H1 (cell line): ENCODE data around the gene CD52. TPM values are rescaled to one million over a fixed set of nuclear protein-coding genes. Genes with fewer than 3 reads are reported as not detected.

Experiments used
- CTCF ChIA-PET: fragments of 300-600 bp; sonication (Branson Sonifier 250); formaldehyde crosslinking; loops from one replicate; lab custom pipeline; 2021; ENCODE audit not compliant: partially characterized antibody; lab: Charles Lee
- POLR2A ChIA-PET: fragments of 300-600 bp; sonication (Branson Sonifier 250); formaldehyde crosslinking; loops from one replicate; lab custom pipeline; 2021; ENCODE audit warnings: inconsistent platforms; ENCODE audit not compliant: partially characterized antibody; lab: Charles Lee
- DNase-seq, 2 experiments: peaks; one replicate each; pipeline versions ENCODE4 v3.0.0 to v3.0.0-alpha.2; 2010 to 2022; ENCODE audit warnings: low spot score in 2 of 2, low read depth in 1 of 2, mixed read lengths in 1 of 2
- FAIRE-seq: peaks from 2 replicates; lab custom pipeline; 2011; peaks lifted over from hg19 to GRCh38; lab: Jason Lieb, UNC
- H2AFZ ChIP-seq: 2 replicates; pipeline ENCODE4 v1.8.1; 2012; ENCODE audit warnings: low read length, inconsistent platforms
- H2AK5ac ChIP-seq: 2 replicates; pipeline ENCODE4 v1.6.1; 2013; ENCODE audit warnings: low read depth, low read length
- H2BK120ac ChIP-seq: replicated peaks from 2 replicates; pipeline ENCODE3; 2013; ENCODE audit warnings: low read depth, low read length, inconsistent platforms
- H2BK12ac ChIP-seq: 2 replicates; pipeline ENCODE4 v1.6.1; 2013; ENCODE audit warnings: low read depth, low read length
- H2BK15ac ChIP-seq: 2 replicates; pipeline ENCODE4 v1.6.1; 2013; ENCODE audit warnings: low read length
- H2BK20ac ChIP-seq: 2 replicates; pipeline ENCODE4 v1.6.1; 2013; ENCODE audit warnings: low read length
- H2BK5ac ChIP-seq: 2 replicates; pipeline ENCODE4 v1.6.1; 2013; ENCODE audit warnings: low read depth, low read length
- H3K14ac ChIP-seq: 2 replicates; pipeline ENCODE4 v1.6.1; 2013; ENCODE audit warnings: inconsistent platforms; ENCODE audit not compliant: insufficient read length
- H3K18ac ChIP-seq: 2 replicates; pipeline ENCODE4 v1.6.1; 2013; ENCODE audit warnings: low read length; ENCODE audit errors: extremely low read depth
- H3K23ac ChIP-seq: 2 replicates; pipeline ENCODE4 v1.6.1; 2013; ENCODE audit warnings: inconsistent platforms; ENCODE audit not compliant: insufficient read length
- H3K23me2 ChIP-seq: 2 replicates; pipeline ENCODE4 v1.6.1; 2013; ENCODE audit warnings: low read depth, low read length
- H3K27ac ChIP-seq: 2 replicates; pipeline ENCODE4 v1.6.1; 2011; ENCODE audit warnings: low read depth, low read length, inconsistent platforms
- H3K27me3 ChIP-seq, 4 experiments: replicated peaks in 1 of 4; 1 replicate in 1 of 4; 2 replicates in 3 of 4; pipeline versions ENCODE4 v1.6.1 to v1.8.1; 2011 to 2013; ENCODE audit warnings: low read length in 3 of 4, mild to moderate bottlenecking in 3 of 4, inconsistent platforms in 2 of 4, mixed read lengths in 2 of 4, moderate library complexity in 1 of 4; ENCODE audit not compliant: control insufficient read depth in 3 of 4, insufficient read depth in 3 of 4; ENCODE audit errors: extremely low read depth in 1 of 4
- H3K36me3 ChIP-seq, 4 experiments: 2 replicates each; pipeline versions ENCODE4 v1.6.1 to v1.8.1; 2011 to 2013; ENCODE audit warnings: mild to moderate bottlenecking in 4 of 4, low read length in 3 of 4, moderate library complexity in 2 of 4, control low read depth in 1 of 4, inconsistent platforms in 1 of 4; ENCODE audit not compliant: insufficient read depth in 4 of 4, control insufficient read depth in 2 of 4
- H3K4ac ChIP-seq: replicated peaks from 2 replicates; pipeline ENCODE3; 2013; ENCODE audit warnings: low read length, low read depth, mixed read lengths, inconsistent platforms; ENCODE audit not compliant: insufficient read length
- H3K4me1 ChIP-seq, 4 experiments: replicated peaks in 1 of 4; 1 replicate in 1 of 4; 2 replicates in 3 of 4; pipeline versions ENCODE4 v1.6.1 to v1.8.1; 2011 to 2013; ENCODE audit warnings: low read length in 3 of 4, inconsistent platforms in 2 of 4, mixed read lengths in 1 of 4; ENCODE audit not compliant: insufficient read depth in 4 of 4, control insufficient read depth in 3 of 4
- H3K4me2 ChIP-seq, 2 experiments: 2 replicates each; pipeline versions ENCODE4 v1.6.1 to v1.8.1; 2011 to 2013; ENCODE audit warnings: low read depth in 2 of 2, low read length in 2 of 2, control low read depth in 1 of 2, inconsistent platforms in 1 of 2, mild to moderate bottlenecking in 1 of 2; ENCODE audit not compliant: insufficient read depth in 1 of 2
- H3K4me3 ChIP-seq, 4 experiments: fragments of 200-600, 300-600 bp in 1 of 4; sonication (generic), shearing (Covaris generic), sonication (Bioruptor Twin) in 1 of 4; 2 replicates each; pipeline versions ENCODE4 v1.5.1 to v1.8.1; 2011 to 2016; ENCODE audit warnings: low read length in 4 of 4, low read depth in 3 of 4, control low read depth in 2 of 4, inconsistent platforms in 2 of 4, mild to moderate bottlenecking in 2 of 4, mixed read lengths in 1 of 4, moderate library complexity in 1 of 4; ENCODE audit not compliant: insufficient read depth in 2 of 4; ENCODE audit errors: extremely low read depth in 1 of 4
- H3K56ac ChIP-seq: replicated peaks from 2 replicates; pipeline ENCODE3; 2013; ENCODE audit warnings: low read depth, mild to moderate bottlenecking, mixed read lengths, low read length, inconsistent platforms; ENCODE audit not compliant: insufficient read length
- H3K79me1 ChIP-seq: 2 replicates; pipeline ENCODE4 v1.6.1; 2013; ENCODE audit warnings: low read depth, low read length, control low read depth
- H3K79me2 ChIP-seq, 2 experiments: 2 replicates each; pipeline versions ENCODE4 v1.6.1 to v1.8.1; 2012 to 2013; ENCODE audit warnings: low read length in 2 of 2, mild to moderate bottlenecking in 2 of 2, inconsistent platforms in 1 of 2; ENCODE audit not compliant: insufficient read depth in 2 of 2, control insufficient read depth in 1 of 2
- H3K9ac ChIP-seq, 4 experiments: replicated peaks in 1 of 4; 1 replicate in 1 of 4; 2 replicates in 3 of 4; pipeline versions ENCODE4 v1.6.1 to v1.8.1; 2011 to 2013; ENCODE audit warnings: low read depth in 3 of 4, low read length in 3 of 4, control low read depth in 2 of 4, mild to moderate bottlenecking in 2 of 4, moderate library complexity in 2 of 4, inconsistent platforms in 1 of 4; ENCODE audit errors: extremely low read depth in 1 of 4
- H3K9me3 ChIP-seq, 2 experiments: 2 replicates each; pipeline versions ENCODE4 v1.6.1 to v1.8.1; 2012 to 2013; ENCODE audit warnings: mild to moderate bottlenecking in 2 of 2, moderate library complexity in 2 of 2, control low read depth in 1 of 2, inconsistent platforms in 1 of 2, low read depth in 1 of 2, low read length in 1 of 2, mixed read lengths in 1 of 2; ENCODE audit not compliant: insufficient read depth in 2 of 2
- H4K20me1 ChIP-seq, 2 experiments: replicated peaks in 1 of 2; 2 replicates each; pipeline versions ENCODE3 to v1.8.1; 2011 to 2013; ENCODE audit warnings: inconsistent platforms in 2 of 2, low read length in 2 of 2, mild to moderate bottlenecking in 1 of 2; ENCODE audit not compliant: insufficient read depth in 2 of 2, control insufficient read depth in 1 of 2
- H4K5ac ChIP-seq: 2 replicates; pipeline ENCODE4 v1.6.1; 2013; ENCODE audit warnings: low read length, low read depth, mixed read lengths, inconsistent platforms; ENCODE audit not compliant: insufficient read length
- H4K8ac ChIP-seq: 2 replicates; pipeline ENCODE4 v1.8.0; 2013; ENCODE audit warnings: mild to moderate bottlenecking, moderate library complexity, low read length, inconsistent platforms; ENCODE audit not compliant: insufficient read depth; ENCODE audit errors: extremely low read depth
- H4K91ac ChIP-seq: replicated peaks from 2 replicates; pipeline ENCODE3; 2013; ENCODE audit warnings: low read length, mixed read lengths, inconsistent platforms; ENCODE audit not compliant: insufficient read length
- CTCF ChIP-seq, 3 experiments: IDR thresholded peaks; 1 replicate in 2 of 3; 2 replicates in 1 of 3; pipeline versions ENCODE4 v1.5.1 to v1.6.1; 2011; ENCODE audit warnings: low read length in 3 of 3, mild to moderate bottlenecking in 3 of 3, inconsistent platforms in 2 of 3, low read depth in 1 of 3, moderate library complexity in 1 of 3; ENCODE audit not compliant: insufficient read depth in 1 of 3; ENCODE audit errors: control extremely low read depth in 1 of 3
- KDM4A ChIP-seq: IDR thresholded peaks from one replicate; pipeline ENCODE4 v1.7.1; 2012; ENCODE audit warnings: low read depth, mild to moderate bottlenecking, moderate library complexity, low read length, inconsistent platforms; ENCODE audit not compliant: severe bottlenecking
- RBBP5 ChIP-seq: IDR thresholded peaks from 2 replicates; pipeline ENCODE4 v1.7.1; 2012; ENCODE audit warnings: low read depth, mild to moderate bottlenecking, inconsistent platforms, low read length, moderate library complexity, borderline replicate concordance
- WGBS, 2 experiments: shearing (Covaris generic) in 1 of 2; methylation state at CpG; one replicate each; pipeline versions ENCODE4 v1.1.6 to v1.1.7; 2013 to 2015; ENCODE audit warnings: low lambda C conversion rate in 2 of 2, mixed read lengths in 2 of 2, inconsistent platforms in 1 of 2, low coverage in 1 of 2, missing lambda C conversion rate in 1 of 2; ENCODE audit not compliant: insufficient replicate concordance in 2 of 2, insufficient coverage in 1 of 2, insufficient read length in 1 of 2; ENCODE audit errors: extremely low coverage in 1 of 2, missing lambda C conversion rate in 1 of 2; 5-methylcytosine and 5-hydroxymethylcytosine counted together
- polyA plus RNA-seq, 7 experiments: library from polyadenylated mRNA; depleted of rRNA in 3 of 7; stranded (reverse) in 5 of 7; unstranded in 2 of 7; fragments of >200 nt in 5 of 7; fragments of 200-250 nt in 2 of 7; gene quantifications; 1 replicate in 5 of 7; 2 replicates in 1 of 7; 4 replicates in 1 of 7; pipeline versions ENCODE4 v1.2.1 to v1.2.3, GENCODE V29; 2011 to 2013; ENCODE audit warnings: missing spikeins in 2 of 7, mixed read lengths in 2 of 7
- total RNA-seq: library from RNA; stranded (reverse); fragmentation: NEBNext Ultra II Directional; extraction: Animal tissue kit (Norgen Biotek cat#: 25700); gene quantifications from 2 replicates; pipeline ENCODE4 v1.2.1, GENCODE V29; 2021

The CD52 gene
- total and polyA plus RNA-seq, 2 of the 8 experiments (the other 6 are each of a cell fraction or from before 2014, with no cell fraction given) = 2.4 to 3.1 TPM

GRCh38 chr1:26361605-26362122, 43.9 kb downstream of the CD52 start:
- H2AK5ac ChIP-seq = no peak overlapping the region
- TF ChIP-seq KDM4A = no peak
- peak in 1 of 3 experiments; percentile 13; a peak in 1 of 4 replicates for TF ChIP-seq CTCF (IDR thresholded peaks at IDR 0.05; ENCODE audit: control extremely low read depth in 1 of 3, insufficient read depth in 1 of 3, low read depth in 1 of 3, low read length in 3 of 3)
- TF ChIP-seq RBBP5 = no peak
- TF ChIP-seq, all 59 proteins: peak for 1
- no peaks in the 10 kb centered on the region for H4K20me1 ChIP-seq
- H2BK12ac ChIP-seq = 0 out of 2 replicates have a peak overlapping the region, but pooled peaks have one; percentile 65
- no peak overlapping the region for H2BK120ac ChIP-seq
- 0 out of 2 replicates have a peak overlapping the region, but pooled peaks have one; percentile 11 for H2BK20ac ChIP-seq
- no peak overlapping the region for H3K23ac ChIP-seq
- H3K79me1 ChIP-seq = no peaks in the 10 kb centered on the region
- DNase-seq = no peak
- H2BK15ac ChIP-seq = no peak overlapping the region
- no peak overlapping the region for H3K4me3 ChIP-seq
- no peak for FAIRE-seq
- POLR2A ChIA-PET = interaction anchor here (0.9 to 4.4 kb wide), 8 partner anchors 8 to 68 kb away, joined by 3 to 36 read pairs (median 4); partner anchors contain the start of genes CD52 and LIN28A
- H3K23me2 ChIP-seq = peaks cover 8% of the 10 kb centered on the region; the same call in 1 of the 2 replicates
- no peak overlapping the region for H3K4ac ChIP-seq
- H3K4me2 ChIP-seq = peak overlapping the region in 1 of 2 experiments; percentile 76; a peak in 1 of 4 replicates
- CTCF ChIA-PET = interaction anchor here (0.6 to 14.1 kb wide), 14 partner anchors 8 to 1100 kb away, joined by 3 to 297 read pairs (median 26); partner anchors contain the start of genes CRYBG2, SH3BGRL3 and ZNF683
- no peaks in the 10 kb centered on the region for H3K36me3 ChIP-seq
- H4K8ac ChIP-seq = peak overlapping the region; percentile 7; the same call in 1 of the 2 replicates
- no peaks in the 10 kb centered on the region for H3K79me2 ChIP-seq
- no peak overlapping the region for H3K27ac ChIP-seq
- peaks cover 6 to 21% (median 16%) of the 10 kb centered on the region in 4 experiments for H3K4me1 ChIP-seq
- no peak overlapping the region for H2BK5ac ChIP-seq
- H3K56ac ChIP-seq = no peak overlapping the region
- peaks cover 0 to 17% (median 11%) of the 10 kb centered on the region in 4 experiments; a peak in 4 of 7 replicates for H3K27me3 ChIP-seq
- H4K91ac ChIP-seq = peak overlapping the region; percentile 12
- H4K5ac ChIP-seq = no peak overlapping the region
- no peak overlapping the region for H3K9ac ChIP-seq
- no peaks in the 10 kb centered on the region for H3K9me3 ChIP-seq
- 88% methylated on average over 12 of the region's 12 CpGs; no CpG with 5 or more reads in 1 of the 2 experiments for WGBS, 2 experiments
- H3K14ac ChIP-seq = no peak overlapping the region
- H3K18ac ChIP-seq = no peak overlapping the region
- H2AFZ ChIP-seq = no peak overlapping the region
